Ishikawa (cell line): ENCODE measurements around the gene TANC1.

Experiments
- EGR1 ChIP-seq: IDR thresholded peaks from 2 replicates; pipeline ENCODE4 v1.6.1; 2012
- EP300 ChIP-seq: IDR thresholded peaks from 2 replicates; pipeline ENCODE4 v1.6.1; 2012; ENCODE audit warnings: borderline replicate concordance
- MAX ChIP-seq: IDR thresholded peaks from 2 replicates; pipeline ENCODE4 v1.6.1; 2012
- TAF1 ChIP-seq: IDR thresholded peaks from 2 replicates; pipeline ENCODE4 v1.6.1; 2012; ENCODE audit warnings: low read depth, mild to moderate bottlenecking

GRCh38 chr2:159156834-159157233, 188.4 kb downstream of the TANC1 start:
- TF ChIP-seq MAX (peak; percentile 60; the same call in 1 of the 2 replicates), EP300 (no peak), TAF1 (no peak), EGR1 (no peak)
